GM18867 (cell line): Measurements from ENCODE around the gene GPRIN2.
"Not testable (repeated sequence)": the region's sequence is repeated elsewhere in the genome, so short reads cannot be mapped to it uniquely, and the experiment has no call there.

ENCODE experiments used
- ATAC-seq: cut with Tn5 transposase; IDR thresholded peaks from one replicate; pipeline ENCODE4 v1.9.1; 2021; ENCODE audit warnings: mild to moderate bottlenecking, moderate library complexity; ENCODE audit not compliant: unreplicated experiment

The GPRIN2 gene

GRCh38 chr10:46522295-46523118, 34.0 kb downstream of the GPRIN2 start:
- no peak for ATAC-seq

GRCh38 chr10:46520941-46521340, 35.5 kb downstream of the GPRIN2 start:
- ATAC-seq, result no peak

GRCh38 chr10:46520381-46520780, 36.1 kb downstream of the GPRIN2 start:
- no peak for ATAC-seq

DNA sequence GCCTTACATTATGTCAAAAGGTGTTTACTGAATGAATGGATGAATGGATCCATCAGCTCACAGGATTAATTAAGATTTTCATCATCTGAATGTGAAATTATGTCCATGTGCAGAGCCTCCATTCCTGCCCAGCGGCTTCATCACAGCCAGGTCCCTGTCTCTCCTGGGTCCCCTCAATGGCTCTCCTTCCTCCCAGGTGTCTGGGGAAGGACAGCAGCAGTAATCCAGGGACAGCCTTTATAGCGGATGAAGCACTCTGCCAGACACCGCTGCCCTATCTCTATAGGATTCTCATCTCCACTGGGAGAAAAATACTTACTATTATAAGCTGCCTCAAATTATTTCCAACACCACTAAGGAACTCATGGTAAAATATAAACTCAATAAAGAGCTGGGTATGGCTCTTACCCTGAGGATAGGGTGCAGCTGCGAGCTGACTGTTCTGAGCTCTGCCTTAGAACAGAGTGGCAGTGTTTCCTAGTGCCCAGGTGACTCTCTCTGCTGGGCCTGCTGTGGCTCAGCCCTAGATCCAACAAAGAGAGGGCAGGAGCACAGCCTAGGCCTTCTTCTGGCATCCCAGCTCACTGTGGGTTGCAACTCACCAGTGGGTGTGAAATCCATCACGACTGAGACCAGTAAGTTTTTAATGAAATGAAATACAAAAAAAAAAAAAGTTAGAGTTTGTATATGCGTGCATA, 38.3 kb downstream of the GPRIN2 start:
- ATAC-seq, result no peak

DNA sequence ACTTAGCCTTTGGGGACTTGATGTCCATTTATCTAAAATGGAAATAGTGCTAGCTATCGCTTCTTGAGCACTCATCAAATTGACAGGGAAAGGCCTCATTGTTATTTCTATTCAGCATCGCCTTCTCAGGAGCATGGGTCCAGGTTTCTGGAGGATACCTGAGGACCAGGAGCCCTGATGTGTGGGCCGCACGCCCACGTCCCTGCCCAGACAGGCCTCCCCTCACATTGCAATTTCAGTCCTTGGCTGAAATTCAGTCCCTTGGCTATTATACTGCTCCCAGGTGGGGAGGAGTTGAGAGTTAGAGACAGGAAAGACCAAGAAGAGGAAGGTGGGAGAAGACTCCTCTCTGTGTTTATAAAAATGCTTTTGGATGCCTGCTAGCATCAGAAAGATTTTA, 38.9 kb downstream of the GPRIN2 start:
- no peak for ATAC-seq

DNA sequence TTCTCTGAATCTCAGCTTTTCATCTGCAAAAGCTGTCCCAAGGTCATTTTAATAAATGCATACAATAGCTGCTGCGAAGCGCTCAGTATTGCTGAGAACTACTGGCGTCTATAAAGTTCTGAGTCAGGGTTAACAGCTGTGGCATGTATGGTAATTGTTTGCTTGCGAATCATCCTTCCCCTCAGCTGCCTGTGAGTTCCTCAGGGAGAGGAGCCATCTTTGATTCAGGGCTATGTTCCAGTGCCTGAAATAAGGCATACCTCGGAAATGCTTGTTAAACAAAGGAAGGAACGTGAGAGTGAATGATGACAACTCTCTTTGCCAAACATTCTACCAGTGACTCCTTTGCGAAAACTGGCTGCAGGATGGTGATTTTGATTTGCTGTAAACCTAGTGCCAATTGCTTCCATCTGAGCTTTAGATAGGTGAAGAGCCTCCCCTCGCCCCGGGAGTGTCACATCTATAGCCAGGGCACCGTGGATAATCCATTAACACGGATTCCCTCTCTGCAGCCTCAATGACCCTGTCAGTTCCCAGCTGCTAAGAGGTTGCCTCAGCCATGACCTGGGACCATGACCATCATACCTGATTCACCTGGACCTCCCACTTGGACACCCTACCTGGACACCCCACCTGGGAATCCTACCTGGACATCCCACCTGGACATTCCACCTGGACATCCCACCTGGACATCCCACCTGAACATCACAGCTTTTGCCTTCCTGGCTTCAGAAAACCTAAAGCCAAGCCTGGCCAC, 39.6 kb downstream of the GPRIN2 start:
- ATAC-seq, result no peak

DNA sequence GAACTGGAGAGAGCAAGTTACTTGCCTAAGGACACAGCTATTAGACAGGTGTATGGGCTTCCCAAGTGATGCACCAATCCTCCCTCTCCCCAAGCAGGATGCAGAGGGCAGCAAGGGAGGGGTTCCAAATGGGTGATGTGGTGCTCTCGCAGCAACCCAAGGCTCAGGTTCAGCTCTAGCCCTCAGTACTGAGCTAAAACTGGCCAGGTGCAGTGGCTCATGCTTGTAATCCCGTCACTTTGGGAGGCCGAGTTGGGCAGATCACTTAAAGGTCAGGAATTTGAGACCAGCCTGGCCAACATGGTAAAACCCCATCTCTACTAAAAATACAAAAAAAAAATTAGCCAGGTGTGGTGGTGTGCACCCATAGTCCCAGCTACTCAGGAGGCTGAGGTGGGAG, 40.7 kb downstream of the GPRIN2 start:
- no peak for ATAC-seq

GRCh38 chr10:46515366-46515765, 41.1 kb downstream of the GPRIN2 start:
- ATAC-seq, result no peak

DNA sequence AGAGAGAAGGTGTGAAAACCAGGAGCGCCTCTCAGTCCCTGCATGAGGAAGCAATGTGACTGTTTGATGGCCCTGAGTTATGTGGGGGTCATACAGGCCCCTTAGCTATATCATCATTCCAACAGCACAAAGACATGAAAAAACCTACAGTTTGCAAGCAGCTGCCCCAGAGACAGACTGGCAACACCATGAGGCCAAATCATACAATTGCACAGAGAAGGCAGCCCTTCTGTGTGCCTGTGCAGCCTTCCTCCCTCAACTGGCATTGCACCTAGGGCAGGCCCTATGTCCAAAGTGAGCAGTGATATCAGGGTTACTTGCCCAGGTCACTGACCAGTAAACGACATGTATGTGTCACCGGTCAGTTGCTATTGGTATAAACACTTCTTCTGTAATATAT, 41.6 kb downstream of the GPRIN2 start:
- ATAC-seq, result no peak

GRCh38 chr10:46514431-46514861, 42.0 kb downstream of the GPRIN2 start:
- ATAC-seq, result no peak

DNA sequence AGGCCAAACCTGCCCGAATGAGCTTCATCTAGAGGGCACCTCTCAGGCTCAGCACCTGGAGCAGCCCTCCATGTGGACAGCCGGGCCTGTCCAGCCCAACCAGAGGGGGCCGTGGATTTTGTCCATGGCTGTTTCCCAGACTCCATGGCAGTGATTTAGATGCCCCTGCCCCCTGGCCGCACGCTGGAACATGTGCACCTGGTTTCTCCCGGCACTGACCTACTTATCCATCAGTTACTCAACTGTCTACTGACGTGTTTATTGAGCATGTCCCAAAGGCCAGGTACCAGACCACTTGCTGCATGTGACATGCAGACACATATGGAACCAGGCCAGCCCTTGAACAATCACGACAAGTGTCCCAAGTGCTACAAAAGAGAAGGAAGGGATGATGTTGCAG, 43.1 kb downstream of the GPRIN2 start:
- not testable (repeated sequence) for ATAC-seq

DNA sequence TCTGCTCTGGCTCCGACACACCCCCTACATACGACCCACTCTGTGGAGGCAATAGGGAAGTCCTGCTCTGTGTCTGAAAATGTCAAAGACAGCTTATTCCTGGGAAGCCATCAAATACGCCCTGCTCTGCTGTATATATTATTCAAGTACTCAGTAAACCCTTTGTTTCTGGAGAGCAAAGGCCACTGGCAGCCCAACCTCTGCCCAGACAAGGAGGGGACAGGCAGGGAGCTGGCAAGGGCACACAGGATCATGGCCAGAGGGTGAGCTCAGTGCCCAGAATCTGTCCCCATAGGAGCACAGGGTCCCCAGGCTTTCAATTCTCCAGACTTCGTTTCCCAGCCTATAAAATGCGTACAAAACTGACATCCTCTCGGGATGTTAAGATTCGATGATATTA, 43.7 kb downstream of the GPRIN2 start:
- ATAC-seq, result not testable (repeated sequence)

- not testable (repeated sequence) for ATAC-seq
Observed at GRCh38 chr10:46512002-46512401, 44.5 kb downstream of the GPRIN2 start.
